ENCODE data around the gene IZUMO1. TPM values are rescaled to one million over a fixed set of nuclear protein-coding genes. Genes with fewer than 3 reads are reported as not detected.

The IZUMO1 gene
- total RNA-seq, 1 experiment from 2014 or later: not detected

GRCh38 chr19:48745208-48745995 is 1.3 kb downstream of the IZUMO1 start:
- in situ Hi-C loops (cut with HindIII; ENCODE audit: low pct_unique_long_range_greater_than_20kb, low sequenced_read_pairs): no loop called here

GRCh38 chr19:48742096-48742495 is 4.6 kb downstream of the IZUMO1 start:
- in situ Hi-C loops (cut with HindIII; ENCODE audit: low pct_unique_long_range_greater_than_20kb, low sequenced_read_pairs): no loop called here
- no peak for DNase-seq (ENCODE audit: low read depth, low spot score)

More at GRCh38 chr19:48745208-48745995, 1.3 kb downstream of the IZUMO1 start:
- peak; percentile 71 for DNase-seq (ENCODE audit: low read depth, low spot score)

- peak; percentile 11 for DNase-seq (ENCODE audit: low read depth, low spot score)
- in situ Hi-C loops (cut with HindIII; ENCODE audit: low pct_unique_long_range_greater_than_20kb, low sequenced_read_pairs): no loop called here
These were observed 5.3 kb downstream of the IZUMO1 start for GRCh38 chr19:48741129-48741999.

- no peak for DNase-seq (ENCODE audit: low read depth, low spot score)
- in situ Hi-C loops (cut with HindIII; ENCODE audit: low pct_unique_long_range_greater_than_20kb, low sequenced_read_pairs): no loop called here
These were observed 6.3 kb downstream of the IZUMO1 start, which contains the start of gene RASIP1 for GRCh38 chr19:48740164-48740972. Gene RASIP1, minus strand, starts transcription at chr19:48740610. Its CDS starts 328 bp downstream, at chr19:48740282.

GRCh38 chr19:48739404-48740163 is 7.1 kb downstream of the IZUMO1 start:
- in situ Hi-C loops (cut with HindIII; ENCODE audit: low pct_unique_long_range_greater_than_20kb, low sequenced_read_pairs): no loop called here

GRCh38 chr19:48738557-48739403 is 7.9 kb downstream of the IZUMO1 start:
- in situ Hi-C loops (cut with HindIII; ENCODE audit: low pct_unique_long_range_greater_than_20kb, low sequenced_read_pairs): no loop called here
- peak; percentile 74 for DNase-seq (ENCODE audit: low read depth, low spot score)

More at GRCh38 chr19:48739404-48740163, 7.1 kb downstream of the IZUMO1 start:
- DNase-seq (ENCODE audit: low read depth, low spot score): no peak

- in situ Hi-C loops (cut with HindIII; ENCODE audit: low pct_unique_long_range_greater_than_20kb, low sequenced_read_pairs): no loop called here
- DNase-seq (ENCODE audit: low read depth, low spot score): peak; percentile 40
These were observed 9.2 kb downstream of the IZUMO1 start for GRCh38 chr19:48737360-48737998.

GRCh38 chr19:48735031-48735615 is 11.6 kb downstream of the IZUMO1 start:
- DNase-seq (ENCODE audit: low read depth, low spot score): no peak

GRCh38 chr19:48734625-48735024 is 12.1 kb downstream of the IZUMO1 start:
- DNase-seq (ENCODE audit: low read depth, low spot score): no peak
- in situ Hi-C loops (cut with HindIII; ENCODE audit: low pct_unique_long_range_greater_than_20kb, low sequenced_read_pairs): no loop called here

More at GRCh38 chr19:48735031-48735615, 11.6 kb downstream of the IZUMO1 start:
- in situ Hi-C loops (cut with HindIII; ENCODE audit: low pct_unique_long_range_greater_than_20kb, low sequenced_read_pairs): no loop called here

- in situ Hi-C loops (cut with HindIII; ENCODE audit: low pct_unique_long_range_greater_than_20kb, low sequenced_read_pairs): no loop called here
- DNase-seq (ENCODE audit: low read depth, low spot score): no peak
These were observed 15.3 kb downstream of the IZUMO1 start for GRCh38 chr19:48731452-48731851.

GRCh38 chr19:48728911-48729664 is 17.6 kb downstream of the IZUMO1 start:
- no peak for DNase-seq (ENCODE audit: low read depth, low spot score)
- in situ Hi-C loops (cut with HindIII; ENCODE audit: low pct_unique_long_range_greater_than_20kb, low sequenced_read_pairs): no loop called here

GRCh38 chr19:48726556-48726955 is 20.2 kb downstream of the IZUMO1 start:
- in situ Hi-C loops (cut with HindIII; ENCODE audit: low pct_unique_long_range_greater_than_20kb, low sequenced_read_pairs): no loop called here
- DNase-seq (ENCODE audit: low read depth, low spot score): no peak

GRCh38 chr19:48724796-48725753 is 21.6 kb downstream of the IZUMO1 start:
- in situ Hi-C loops (cut with HindIII; ENCODE audit: low pct_unique_long_range_greater_than_20kb, low sequenced_read_pairs): no loop called here
- peak; percentile 95 for DNase-seq (ENCODE audit: low read depth, low spot score)

GRCh38 chr19:48722196-48722708 is 24.5 kb downstream of the IZUMO1 start:
- DNase-seq (ENCODE audit: low read depth, low spot score): no peak

More at GRCh38 chr19:48722196-48722708, 24.5 kb downstream of the IZUMO1 start:
- in situ Hi-C loops (cut with HindIII; ENCODE audit: low pct_unique_long_range_greater_than_20kb, low sequenced_read_pairs): no loop called here

Data from SK-MEL-5 (cell line).